HCT116 (cell line): ENCODE results near the gene KLF4. TPM values are rescaled to one million over a fixed set of nuclear protein-coding genes. Genes with fewer than 3 reads are reported as not detected.

Experiments
- ATAC-seq: fragments of 200-7000 bp; cut with Tn5 transposase; 2 replicates; pipeline ENCODE4 v1.9.1; 2020; ENCODE audit warnings: mild to moderate bottlenecking, moderate library complexity
- BruUV-seq: library from RNA; stranded (reverse); fragments of 400-500 nt; replicated peaks from 2 replicates; lab custom pipeline; 2021; lab: Mats Ljungman, UMichigan
- CTCF ChIA-PET: fragments of 300-600 bp; sonication (Branson Sonifier 250); formaldehyde crosslinking; loops from one replicate; lab custom pipeline; 2021; ENCODE audit warnings: antibody characterized with exemption; lab: Charles Lee
- POLR2A ChIA-PET: fragments of 300-600, 350-600 bp; sonication (Branson Sonifier 250); formaldehyde crosslinking; loops from one replicate; lab custom pipeline; 2021; ENCODE audit warnings: antibody characterized with exemption; lab: Charles Lee
- RAD21 ChIA-PET, 2 experiments: fragments of 300-600 bp; sonication (Branson Sonifier 250); formaldehyde crosslinking; loops; one replicate each; lab custom pipeline; 2023; ENCODE audit warnings: low total read pairs in 2 of 2; ENCODE audit not compliant: uncharacterized antibody in 2 of 2, unreplicated experiment in 2 of 2, low non-redundant PET in 1 of 2; lab: Charles Lee
- DNase-seq: peaks from one replicate; pipeline ENCODE4 v3.0.0-alpha.2; 2010; ENCODE audit warnings: low read depth, low spot score
- H2AFZ ChIP-seq: fragments of 200-600 bp; shearing (Covaris generic), sonication (generic); 2 replicates; pipeline ENCODE4 v1.6.1; 2017; ENCODE audit warnings: low read depth, mixed run types, mixed read lengths, antibody characterized with exemption, low read length; ENCODE audit not compliant: poor library complexity, severe bottlenecking
- H3K27ac ChIP-seq: 2 replicates; pipeline ENCODE4 v1.5.1; 2012; ENCODE audit warnings: low read depth, low read length
- H3K27me3 ChIP-seq: fragments of 200-600 bp; sonication (generic); 2 replicates; pipeline ENCODE4 v1.6.1; 2016; ENCODE audit warnings: mixed run types, low read length, mixed read lengths; ENCODE audit not compliant: insufficient read depth
- H3K36me3 ChIP-seq, 2 experiments: fragments of 200-500 bp in 1 of 2; fragments of 200-600 bp in 1 of 2; sonication (Bioruptor generic) in 1 of 2; sonication (generic) in 1 of 2; 2 replicates each; pipeline versions ENCODE4 v1.5.1 to v1.6.1; 2014 to 2016; ENCODE audit warnings: low read length in 2 of 2, inconsistent platforms in 1 of 2, mixed read lengths in 1 of 2, mixed run types in 1 of 2; ENCODE audit not compliant: insufficient read depth in 2 of 2, control insufficient read depth in 1 of 2
- H3K4me1 ChIP-seq, 2 experiments: fragments of 200-600 bp in 1 of 2; sonication (generic) in 1 of 2; 2 replicates each; pipeline versions ENCODE4 v1.5.1 to v1.6.1; 2012 to 2017; ENCODE audit warnings: low read length in 2 of 2, inconsistent platforms in 1 of 2, mild to moderate bottlenecking in 1 of 2, mixed read lengths in 1 of 2, mixed run types in 1 of 2, moderate library complexity in 1 of 2; ENCODE audit not compliant: insufficient read depth in 2 of 2, control insufficient read depth in 1 of 2
- H3K4me2 ChIP-seq: fragments of 200-600 bp; sonication (generic); 2 replicates; pipeline ENCODE4 v1.6.1; 2017; ENCODE audit warnings: mixed run types, low read length, mixed read lengths
- H3K4me3 ChIP-seq, 2 experiments: fragments of 200-600 bp in 1 of 2; sonication (generic) in 1 of 2; replicated peaks in 1 of 2; 2 replicates each; pipeline ENCODE4 v1.5.1; 2011 to 2016; ENCODE audit warnings: low read length in 2 of 2, control low read depth in 1 of 2, low read depth in 1 of 2, mild to moderate bottlenecking in 1 of 2, mixed read lengths in 1 of 2, mixed run types in 1 of 2
- H3K79me2 ChIP-seq: fragments of 200-600 bp; sonication (generic); 2 replicates; pipeline ENCODE4 v1.6.1; 2017; ENCODE audit warnings: mild to moderate bottlenecking, mixed run types, low read length, moderate library complexity, mixed read lengths; ENCODE audit not compliant: insufficient read depth
- H3K9ac ChIP-seq: fragments of 200-600 bp; sonication (generic); 2 replicates; pipeline ENCODE4 v1.6.1; 2016; ENCODE audit warnings: low read length, mixed read lengths
- H3K9me2 ChIP-seq: fragments of 200-600 bp; sonication (generic), shearing (Covaris generic); 2 replicates; pipeline ENCODE4 v1.6.1; 2017; ENCODE audit warnings: mixed run types, mild to moderate bottlenecking, moderate library complexity; ENCODE audit not compliant: insufficient read depth
- H3K9me3 ChIP-seq, 2 experiments: fragments of 200-500 bp in 1 of 2; fragments of 200-600 bp in 1 of 2; sonication (Bioruptor generic) in 1 of 2; sonication (generic) in 1 of 2; 2 replicates each; pipeline ENCODE4 v1.6.1; 2014 to 2017; ENCODE audit warnings: low read length in 2 of 2, mixed read lengths in 2 of 2, inconsistent platforms in 1 of 2, low read depth in 1 of 2, mild to moderate bottlenecking in 1 of 2, mixed run types in 1 of 2, moderate library complexity in 1 of 2; ENCODE audit not compliant: control insufficient read depth in 1 of 2, insufficient read depth in 1 of 2
- H4K20me1 ChIP-seq: fragments of 200-600 bp; sonication (generic), shearing (Covaris generic); 2 replicates; pipeline ENCODE4 v1.6.1; 2017; ENCODE audit warnings: mixed run types, mild to moderate bottlenecking, moderate library complexity; ENCODE audit not compliant: insufficient read depth
- ATF3 ChIP-seq: IDR thresholded peaks from 2 replicates; pipeline ENCODE4 v1.6.1; 2012
- CTCF ChIP-seq, 3 experiments: fragments of 200-600 bp in 1 of 3; sonication (generic) in 1 of 3; IDR thresholded peaks in 2 of 3; conservative IDR thresholded peaks in 1 of 3; 2 replicates each; pipeline ENCODE4 v1.5.1; 2012 to 2017; ENCODE audit warnings: low read depth in 2 of 3, low read length in 2 of 3, antibody characterized with exemption in 1 of 3, borderline replicate concordance in 1 of 3, control low read depth in 1 of 3, mild to moderate bottlenecking in 1 of 3, mixed read lengths in 1 of 3, mixed run types in 1 of 3, moderate library complexity in 1 of 3; ENCODE audit not compliant: insufficient read depth in 1 of 3
- EZH2phosphoT487 ChIP-seq: fragments of 200-600 bp; IDR thresholded peaks from 2 replicates; pipeline ENCODE4 v1.6.1; 2018; ENCODE audit warnings: antibody characterized with exemption, borderline replicate concordance
- JUND ChIP-seq: IDR thresholded peaks from 2 replicates; pipeline ENCODE4 v1.6.1; 2012
- POLR2AphosphoS5 ChIP-seq: IDR thresholded peaks from 2 replicates; pipeline ENCODE4 v1.6.1; 2011; ENCODE audit warnings: mild to moderate bottlenecking, low read depth, low read length, moderate library complexity
- SP1 ChIP-seq: IDR thresholded peaks from 2 replicates; pipeline ENCODE4 v1.6.1; 2012; ENCODE audit warnings: low read depth
- SRF ChIP-seq: IDR thresholded peaks from 2 replicates; pipeline ENCODE4 v1.6.1; 2012; ENCODE audit warnings: low read depth
- ZBTB33 ChIP-seq: IDR thresholded peaks from 2 replicates; pipeline ENCODE4 v1.6.1; 2011; ENCODE audit warnings: mild to moderate bottlenecking, low read length, moderate library complexity; ENCODE audit not compliant: insufficient replicate concordance; ENCODE audit errors: extremely low read depth
- intact Hi-C: fragments of 100-400 bp; cut with micrococcal nuclease; formaldehyde crosslinking; loops from 2 replicates; pipeline ENCODE4 v1.10.0; 2022
- total RNA-seq: library from RNA; stranded (reverse); gene quantifications from one replicate; pipeline ENCODE4 v1.2.1, GENCODE V29; 2021; ENCODE audit not compliant: unreplicated experiment

Gene KLF4
- total RNA-seq, 1 experiment from 2014 or later: 92.8 TPM

- H3K9me3 ChIP-seq: no peaks in the 10 kb centered on the region
- POLR2A ChIA-PET: no interaction called here
- no peak overlapping the region for H3K4me2 ChIP-seq
- H3K9ac ChIP-seq: no peak overlapping the region
- H3K27ac ChIP-seq: no peak overlapping the region
- TF ChIP-seq CTCF (IDR thresholded peaks at IDR 0.05 in 2 of 3, conservative IDR thresholded peaks at IDR 0.05 in 1 of 3; ENCODE audit: borderline replicate concordance in 1 of 3, insufficient read depth in 1 of 3, low read depth in 2 of 3, low read length in 2 of 3) (no peak), ATF3 (no peak), EZH2phosphoT487 (no peak), SRF (no peak), POLR2AphosphoS5 (no peak), SP1 (no peak), ZBTB33 (no peak), JUND (no peak)
- H3K4me3 ChIP-seq: no peak overlapping the region
- no peaks in the 10 kb centered on the region for H4K20me1 ChIP-seq
- no peaks in the 10 kb centered on the region for H3K9me2 ChIP-seq
- DNase-seq: no peak
- no peaks in the 10 kb centered on the region for H3K27me3 ChIP-seq
- BruUV-seq: no TSS peak
- H3K79me2 ChIP-seq: no peaks in the 10 kb centered on the region
- CTCF ChIA-PET: no interaction called here
- no peak for ATAC-seq
- no peak overlapping the region for H2AFZ ChIP-seq
- no peaks in the 10 kb centered on the region for H3K36me3 ChIP-seq
- peaks cover 0 to 2% of the 10 kb centered on the region in 2 experiments; a peak in 1 of 4 replicates for H3K4me1 ChIP-seq
- intact Hi-C loops: no loop called here
- RAD21 ChIA-PET: no interaction called here
Measured at GRCh38 chr9:107534510-107535078, 45.0 kb upstream of the KLF4 start.
